ENCODE measurements around the gene CYTH2.
"Not testable (repeated sequence)": the region's sequence is repeated elsewhere in the genome, so short reads cannot be mapped to it uniquely, and the experiment has no call there.

CYTH2 gene

GRCh38 chr19:48511800-48512503, 42.8 kb downstream of the CYTH2 start, which contains the start of gene LMTK3:
LMTK3 (minus strand) TSS chr19:48511835; CDS start chr19:48511576, 259 bp downstream.
- peak; percentile 44 for DNase-seq (ENCODE audit: low read depth, low spot score)

DNA sequence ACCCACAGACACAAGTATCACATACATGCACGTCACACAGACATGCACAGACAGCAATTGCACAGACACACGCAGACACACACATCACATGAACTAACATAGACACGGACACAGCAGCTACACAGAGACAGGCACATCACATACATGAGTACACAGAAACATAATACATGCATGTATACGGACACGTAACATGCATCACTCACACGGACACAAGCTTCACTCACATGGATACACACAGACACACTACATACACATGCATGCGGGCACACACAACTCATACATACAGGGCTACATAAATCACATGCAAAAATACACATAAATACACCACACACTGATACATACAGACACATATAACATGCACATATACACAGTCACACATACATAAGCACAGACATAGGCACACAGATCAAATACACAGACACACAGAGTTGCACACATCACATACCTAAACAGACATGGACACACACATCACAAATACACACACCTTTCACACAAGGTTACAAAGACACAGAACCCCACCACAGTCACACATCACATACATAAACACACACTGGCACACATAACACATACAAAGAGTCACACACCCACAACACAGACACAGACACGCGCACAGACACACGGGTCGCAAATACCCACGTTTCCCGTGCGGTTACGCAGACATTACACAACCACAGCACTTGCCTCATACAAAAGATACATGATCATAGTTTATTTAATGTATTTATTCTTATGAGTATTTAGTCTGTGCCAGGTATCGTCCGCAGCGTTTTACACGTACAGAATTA, 43.5 kb downstream of the CYTH2 start:
- no peak for DNase-seq (ENCODE audit: low read depth, low spot score)

- DNase-seq (ENCODE audit: low read depth, low spot score): peak; percentile 50
These were observed 44.3 kb downstream of the CYTH2 start for GRCh38 chr19:48513289-48514122.

DNA sequence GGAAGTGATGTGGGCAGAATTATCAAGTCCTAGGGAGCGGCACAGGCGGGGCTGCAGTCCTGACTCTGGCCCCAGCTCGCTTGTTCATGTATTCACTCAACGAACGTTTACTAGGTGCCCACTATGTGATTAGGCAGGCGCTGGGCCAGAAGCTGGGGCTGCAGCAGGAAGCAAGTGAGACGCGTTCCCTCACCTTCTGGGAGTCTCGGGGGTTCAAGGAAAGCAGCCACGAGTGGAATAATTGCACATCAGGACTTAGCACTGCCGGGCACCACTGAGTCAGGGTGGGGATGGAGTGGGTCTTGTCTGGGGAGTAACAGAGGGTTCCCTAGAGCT, 44.9 kb downstream of the CYTH2 start:
- DNase-seq (ENCODE audit: low read depth, low spot score): no peak

GRCh38 chr19:48516536-48516935, 47.4 kb downstream of the CYTH2 start:
- no peak for DNase-seq (ENCODE audit: low read depth, low spot score)

- DNase-seq (ENCODE audit: low read depth, low spot score): no peak
These were observed 49.0 kb downstream of the CYTH2 start for GRCh38 chr19:48518207-48518606.

- DNase-seq (ENCODE audit: low read depth, low spot score): not testable (repeated sequence)
These were observed 50.3 kb downstream of the CYTH2 start for GRCh38 chr19:48519426-48519825.

- DNase-seq (ENCODE audit: low read depth, low spot score): no peak
These were observed 51.0 kb downstream of the CYTH2 start for GRCh38 chr19:48520134-48520533.

DNA sequence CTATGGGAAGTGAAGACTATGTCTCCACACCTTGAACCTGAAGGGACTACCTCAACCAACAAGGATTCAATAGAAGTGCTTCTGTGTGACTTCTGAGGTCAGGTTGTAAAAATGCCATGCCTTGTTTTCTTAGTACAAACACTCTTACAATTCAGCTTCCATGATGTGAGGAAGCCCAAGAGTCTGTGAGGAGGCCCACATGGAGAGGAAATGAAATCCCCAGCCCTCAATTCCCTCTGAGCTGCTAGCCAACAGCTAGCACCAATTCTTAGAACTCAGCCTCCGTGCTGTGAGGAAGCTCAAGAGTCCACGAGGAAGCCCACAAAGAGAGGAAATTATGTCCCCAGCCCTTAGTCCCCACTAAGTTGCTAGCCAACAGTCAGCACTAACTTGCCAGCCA, 55.1 kb downstream of the CYTH2 start:
- DNase-seq (ENCODE audit: low read depth, low spot score): no peak

GRCh38 chr19:48524732-48525131, 55.6 kb downstream of the CYTH2 start:
- DNase-seq (ENCODE audit: low read depth, low spot score): no peak

- no peak for DNase-seq (ENCODE audit: low read depth, low spot score)
These were observed 60.0 kb downstream of the CYTH2 start for GRCh38 chr19:48529156-48529555.

- DNase-seq (ENCODE audit: low read depth, low spot score): no peak
These were observed 61.0 kb downstream of the CYTH2 start for GRCh38 chr19:48530066-48530720.

GRCh38 chr19:48530770-48531169, 61.6 kb downstream of the CYTH2 start:
- no peak for DNase-seq (ENCODE audit: low read depth, low spot score)

All from activated CD4-positive, CD25-positive, alpha-beta regulatory T cell treated with anti-CD3 and anti-CD28 coated beads, Interleukin-2, amount 50 U/mL, for 16 hours (primary cell).